ENCODE results near the gene P3H3. TPM values are rescaled to one million over a fixed set of nuclear protein-coding genes. Genes with fewer than 3 reads are reported as not detected.

P3H3 gene
- polyA plus RNA-seq, 2 of the 4 experiments (the other 2 are of a cell fraction): 8.6 to 21.9 TPM

GRCh38 chr12:6840761-6841515 is 12.7 kb downstream of the P3H3 start, which contains the start of gene GNB3:
Gene GNB3 (plus strand): TSS chr12:6840925. CDS start chr12:6841288, 363 bp downstream.
- TF ChIP-seq SMC3 (IDR thresholded peaks at IDR 0.05) (no peak), TP53 (CRISPR knock-in tag; IDR thresholded peaks at IDR 0.05) (no peak), HOXB13 (CRISPR knock-in tag; IDR thresholded peaks at IDR 0.05; ENCODE audit: low read depth) (no peak), MYC (IDR thresholded peaks at IDR 0.05; ENCODE audit: borderline replicate concordance, low read length) (no peak)
- Histone ChIP-seq H3K4me2 (no peak within 1 kb of the TSS), H3K4me3 (no peak within 1 kb of the TSS), H3K4me1 (no peaks in the 10 kb centered on the region), H3K27ac (no peak within 1 kb of the TSS), H3K9me3 (no peaks in the 10 kb centered on the region)
- no peak for DNase-seq (ENCODE audit: low read depth in 1 of 2, low spot score in 1 of 2)
- no peak for ATAC-seq
- CTCF ChIA-PET: interaction anchor here (0.9 to 29.8 kb wide), 5 partner anchors 9 to 418 kb away, joined by 3 to 306 read pairs (median 56); partner anchors contain the start of genes MLF2 and P3H3
- no peak for FAIRE-seq
- 83% methylated on average over 20 of the region's 24 CpGs for WGBS (ENCODE audit: missing lambda C conversion rate)
- POLR2A ChIA-PET: interaction anchor here (1.5 kb wide), 1 partner anchor 27 kb away, joined by 4 read pairs; the partner anchor contains the start of gene TPI1

- no peak for TF ChIP-seq TFCP2L1 (CRISPR knock-in tag; IDR thresholded peaks at IDR 0.05)
- no peak for TF ChIP-seq CTCF (IDR thresholded peaks at IDR 0.05)
- no peak for TF ChIP-seq SREBF2 (IDR thresholded peaks at IDR 0.05)
- Histone ChIP-seq H3K9me3 (no peaks in the 10 kb centered on the region), H3K4me2 (no peak overlapping the region), H3K4me3 (no peak overlapping the region), H3K27ac (no peak overlapping the region), H3K4me1 (no peaks in the 10 kb centered on the region)
- CTCF ChIA-PET: interaction anchor here (0.6 to 29.8 kb wide), 6 partner anchors 10 to 190 kb away, joined by 3 to 306 read pairs (median 31); partner anchors contain the start of genes MLF2 and P3H3
- DNase-seq (ENCODE audit: low read depth in 1 of 2, low spot score in 1 of 2): no peak
- WGBS (ENCODE audit: missing lambda C conversion rate): 95% methylated on average over 4 of the region's 4 CpGs
- FAIRE-seq: no peak
- POLR2A ChIA-PET: interaction anchor here (2.0 kb wide), 1 partner anchor 10 kb away, joined by 9 read pairs; the partner anchor contains the start of genes CDCA3 and USP5
- no peak for ATAC-seq
These were observed 13.9 kb downstream of the P3H3 start for GRCh38 chr12:6842075-6842474.

GRCh38 chr12:6843118-6843902 is 15.1 kb downstream of the P3H3 start:
- no peak for TF ChIP-seq ESRRA (IDR thresholded peaks at IDR 0.05; ENCODE audit: borderline replicate concordance, low read length)
- no peak for TF ChIP-seq BHLHE40 (IDR thresholded peaks at IDR 0.05; ENCODE audit: low read depth, low read length)
- no peak for TF ChIP-seq HMGXB4 (CRISPR knock-in tag; IDR thresholded peaks at IDR 0.05; ENCODE audit: borderline replicate concordance)
- TF ChIP-seq HEYL (CRISPR knock-in tag; IDR thresholded peaks at IDR 0.05): no peak
- TF ChIP-seq NFE2L2 (conservative IDR thresholded peaks at IDR 0.05; ENCODE audit: low read length): no peak
- no peak for TF ChIP-seq MYC (IDR thresholded peaks at IDR 0.05; ENCODE audit: borderline replicate concordance, low read length)
- Histone ChIP-seq H3K4me1 (no peaks in the 10 kb centered on the region), H3K9me3 (no peaks in the 10 kb centered on the region), H3K27ac (no peak overlapping the region), H3K4me3 (no peak overlapping the region), H3K4me2 (no peak overlapping the region)
- FAIRE-seq (no peak), DNase-seq (ENCODE audit: low read depth in 1 of 2, low spot score in 1 of 2) (no peak), ATAC-seq (peak in 1 of 2 experiments; percentile 63; a peak in 3 of 6 replicates)
- 83% methylated on average over 15 of the region's 16 CpGs for WGBS (ENCODE audit: missing lambda C conversion rate)
- CTCF ChIA-PET: interaction anchor here (1.6 to 29.8 kb wide), 6 partner anchors 12 to 272 kb away, joined by 4 to 306 read pairs (median 32); partner anchors contain the start of genes MLF2 and P3H3
- POLR2A ChIA-PET: interaction anchor here (2.0 kb wide), 1 partner anchor 8 kb away, joined by 9 read pairs; the partner anchor contains the start of genes CDCA3 and USP5

Data from A549 (cell line).